ENCODE measurements around the gene SLC4A7. TPM values are rescaled to one million over a fixed set of nuclear protein-coding genes. Genes with fewer than 3 reads are reported as not detected.
"Not testable (repeated sequence)": the region's sequence is repeated elsewhere in the genome, so short reads cannot be mapped to it uniquely, and the experiment has no call there.

Gene SLC4A7
- polyA plus RNA-seq, 4 donors = 20.2 to 24.2 (median 22.2) TPM

GRCh38 chr3:27328982-27329762 lies 155.0 kb downstream of the SLC4A7 start:
- DNase-seq (ENCODE audit: low read depth in 4 of 4, low spot score in 3 of 4) = not testable (repeated sequence)

GRCh38 chr3:27326629-27327545 lies 157.3 kb downstream of the SLC4A7 start:
- DNase-seq (ENCODE audit: low read depth in 4 of 4, low spot score in 3 of 4) = no peak

DNA sequence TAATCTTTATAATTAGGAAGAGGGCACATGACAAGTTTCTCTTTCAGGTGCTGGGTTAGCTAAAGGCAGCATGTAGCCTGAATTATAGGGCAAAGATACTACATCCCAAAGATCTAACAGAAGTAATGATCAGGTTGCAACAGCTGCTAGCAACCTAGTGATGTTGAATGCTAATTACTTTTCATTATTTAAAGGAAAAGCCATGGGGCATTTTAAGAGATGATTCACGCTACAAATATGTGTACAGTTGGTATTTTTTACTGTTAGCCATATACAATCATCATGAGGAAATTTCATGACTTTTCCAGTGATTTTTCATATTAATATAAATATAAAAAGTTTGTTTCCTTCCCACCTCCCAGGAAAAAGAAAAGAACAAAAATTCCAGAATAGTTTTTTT lies 158.0 kb downstream of the SLC4A7 start:
- no peak for DNase-seq (ENCODE audit: low read depth in 4 of 4, low spot score in 3 of 4)

DNA sequence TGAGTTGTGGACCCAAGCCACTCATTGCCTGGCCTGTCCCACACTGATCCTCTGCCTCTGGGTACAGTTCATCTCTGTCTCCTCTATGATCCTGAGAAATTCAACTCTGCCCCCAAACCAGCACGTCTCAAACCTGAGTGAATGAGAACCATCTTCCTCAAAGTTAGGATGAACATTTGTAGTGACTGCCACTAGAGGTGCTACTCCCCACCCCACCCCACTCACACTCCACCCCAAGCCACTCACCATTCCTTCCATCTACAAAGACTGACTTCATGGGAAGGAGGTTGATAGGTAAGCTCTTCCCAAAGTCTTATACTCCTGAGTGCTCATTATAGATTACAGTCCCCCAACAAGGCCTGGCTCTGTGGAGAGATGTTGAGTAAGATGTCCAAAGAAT lies 158.8 kb downstream of the SLC4A7 start:
- no peak for DNase-seq (ENCODE audit: low read depth in 4 of 4, low spot score in 3 of 4)

DNA sequence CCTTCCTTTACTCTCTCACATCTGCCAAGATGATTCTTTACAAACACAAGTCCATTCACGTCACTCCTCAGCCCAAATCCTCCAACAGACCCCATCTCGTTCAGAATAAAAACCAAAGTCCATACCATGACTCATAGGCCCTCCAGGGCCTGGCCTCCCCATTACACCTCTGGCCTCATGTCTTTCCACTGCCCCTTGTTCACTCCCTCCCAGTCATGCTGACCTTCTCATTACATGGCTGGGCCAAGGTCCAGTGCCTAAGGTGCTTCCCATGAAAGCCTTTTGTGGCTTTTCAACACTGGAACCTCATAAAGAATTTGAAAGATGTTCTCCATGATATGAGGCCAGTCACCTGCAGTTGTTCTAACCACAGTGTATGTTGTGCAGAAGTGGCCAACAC lies 159.5 kb downstream of the SLC4A7 start:
- no peak for DNase-seq (ENCODE audit: low read depth in 4 of 4, low spot score in 3 of 4)

DNA sequence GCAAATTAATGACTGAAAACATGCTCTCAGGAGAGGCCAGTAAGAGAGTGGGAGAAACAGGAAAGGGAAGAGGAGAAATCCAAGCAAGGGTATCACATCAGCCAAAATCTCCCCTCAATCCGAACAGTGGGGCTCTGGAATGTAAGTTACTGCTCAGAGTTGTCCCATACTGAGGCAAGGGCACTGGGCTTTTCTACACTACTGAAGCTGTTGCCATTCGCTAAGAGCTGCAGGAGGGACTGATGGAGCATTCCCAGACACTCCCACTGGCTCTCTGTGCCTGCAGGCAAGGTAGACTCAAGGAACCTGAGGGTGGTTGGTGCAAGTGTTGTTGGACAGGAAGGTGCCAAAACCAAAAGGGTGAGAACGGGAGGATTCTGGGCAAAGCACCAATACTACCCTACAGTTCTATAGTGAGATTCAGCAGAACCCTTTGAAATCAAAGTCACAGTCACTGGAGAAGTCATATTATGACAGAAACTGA lies 161.1 kb downstream of the SLC4A7 start:
- no peak for DNase-seq (ENCODE audit: low read depth in 4 of 4, low spot score in 3 of 4)

Other genes starting within 250 kb of the SLC4A7 start
- gene NEK10, start 115.0 kb downstream of the SLC4A7 start, polyA plus RNA-seq (ENCODE audit: insufficient read length in 4 of 4) = 1 to 10 TPM; 1.7 to 1.9 (median 1.8) TPM
- under 1 TPM; 0.04 to 0.24 (median 0.12) TPM for gene EOMES, start 237.9 kb upstream of the SLC4A7 start, polyA plus RNA-seq (ENCODE audit: insufficient read length in 4 of 4)

Measured in right renal pelvis (tissue), 4 donors.